KMS-11 (cell line): ENCODE results near the gene ZRANB3.

Experiments
- H2AFZ ChIP-seq: fragments of 200-600 bp; sonication (generic); 2 replicates; pipeline ENCODE4 v1.6.1; 2016; ENCODE audit warnings: antibody characterized with exemption, mixed run types, low read depth
- H3K27ac ChIP-seq: fragments of 200-600 bp; sonication (generic); 2 replicates; pipeline ENCODE4 v1.6.1; 2016; ENCODE audit warnings: mild to moderate bottlenecking, mixed run types
- H3K27me3 ChIP-seq: fragments of 200-600 bp; sonication (generic); 2 replicates; pipeline ENCODE4 v1.6.1; 2017; ENCODE audit warnings: mild to moderate bottlenecking, low read depth, mixed run types, moderate library complexity; ENCODE audit not compliant: insufficient read depth
- H3K36me3 ChIP-seq: fragments of 200-600 bp; sonication (generic); 2 replicates; pipeline ENCODE4 v1.6.1; 2017; ENCODE audit warnings: mild to moderate bottlenecking, mixed run types; ENCODE audit not compliant: insufficient read depth
- H3K4me1 ChIP-seq: fragments of 200-600 bp; sonication (generic); 2 replicates; pipeline ENCODE4 v1.6.1; 2016; ENCODE audit warnings: mild to moderate bottlenecking, low read depth, mixed run types; ENCODE audit not compliant: poor library complexity, severe bottlenecking
- H3K4me2 ChIP-seq: fragments of 200-600 bp; sonication (generic); 2 replicates; pipeline ENCODE4 v1.7.0; 2016; ENCODE audit warnings: mild to moderate bottlenecking, mixed run types
- H3K4me3 ChIP-seq: fragments of 200-600 bp; sonication (generic); IDR thresholded peaks from 2 replicates; pipeline ENCODE4 v1.6.1; 2017; ENCODE audit warnings: low read depth, low read length, mixed read lengths; ENCODE audit not compliant: insufficient read depth
- H3K79me2 ChIP-seq: fragments of 200-600 bp; sonication (generic); 2 replicates; pipeline ENCODE4 v1.6.1; 2016; ENCODE audit warnings: low read depth, mixed run types; ENCODE audit not compliant: insufficient read depth
- H3K9ac ChIP-seq: fragments of 200-600 bp; sonication (generic); 2 replicates; pipeline ENCODE4 v1.6.1; 2016; ENCODE audit warnings: mild to moderate bottlenecking, mixed run types
- H4K20me1 ChIP-seq: fragments of 200-600 bp; sonication (generic); 2 replicates; pipeline ENCODE4 v1.6.1; 2016; ENCODE audit warnings: mild to moderate bottlenecking, mixed run types; ENCODE audit not compliant: insufficient read depth
- CTCF ChIP-seq: fragments of 200-600 bp; sonication (generic); conservative IDR thresholded peaks from 2 replicates; pipeline ENCODE4 v1.6.1; 2017; ENCODE audit warnings: low read depth, mild to moderate bottlenecking, antibody characterized with exemption, low read length, moderate library complexity, mixed read lengths

The ZRANB3 gene

GRCh38 chr2:135252805-135253458 is 278.1 kb downstream of the ZRANB3 start:
- Histone ChIP-seq H3K36me3 (no peaks in the 10 kb centered on the region), H4K20me1 (no peaks in the 10 kb centered on the region), H2AFZ (no peak overlapping the region), H3K4me3 (no peak overlapping the region), H3K4me1 (no peaks in the 10 kb centered on the region), H3K27me3 (no peaks in the 10 kb centered on the region), H3K79me2 (no peaks in the 10 kb centered on the region), H3K4me2 (no peak overlapping the region), H3K27ac (no peak overlapping the region), H3K9ac (no peak overlapping the region)
- no peak for TF ChIP-seq CTCF

- H3K36me3 ChIP-seq: no peaks in the 10 kb centered on the region
- H3K4me3 ChIP-seq: no peak overlapping the region
- TF ChIP-seq CTCF: no peak
- H3K4me2 ChIP-seq: no peak overlapping the region
- H3K79me2 ChIP-seq: no peaks in the 10 kb centered on the region
- H2AFZ ChIP-seq: no peak overlapping the region
- no peaks in the 10 kb centered on the region for H3K4me1 ChIP-seq
- H3K27ac ChIP-seq: no peak overlapping the region
- H3K27me3 ChIP-seq: no peaks in the 10 kb centered on the region
- no peak overlapping the region for H3K9ac ChIP-seq
- no peaks in the 10 kb centered on the region for H4K20me1 ChIP-seq
Observed at GRCh38 chr2:135248611-135249010, 282.4 kb downstream of the ZRANB3 start.

- no peaks in the 10 kb centered on the region for H4K20me1 ChIP-seq
- no peaks in the 10 kb centered on the region for H3K27me3 ChIP-seq
- TF ChIP-seq CTCF: no peak
- H2AFZ ChIP-seq: no peak overlapping the region
- H3K27ac ChIP-seq: no peak overlapping the region
- H3K9ac ChIP-seq: no peak overlapping the region
- no peaks in the 10 kb centered on the region for H3K79me2 ChIP-seq
- no peaks in the 10 kb centered on the region for H3K36me3 ChIP-seq
- H3K4me3 ChIP-seq: no peak overlapping the region
- no peak overlapping the region for H3K4me2 ChIP-seq
- no peaks in the 10 kb centered on the region for H3K4me1 ChIP-seq
Observed at GRCh38 chr2:135246711-135247270, 284.2 kb downstream of the ZRANB3 start.

GRCh38 chr2:135245071-135245470 is 285.9 kb downstream of the ZRANB3 start:
- H3K36me3 ChIP-seq: no peaks in the 10 kb centered on the region
- no peak overlapping the region for H2AFZ ChIP-seq
- H3K27ac ChIP-seq: no peak overlapping the region
- no peaks in the 10 kb centered on the region for H4K20me1 ChIP-seq
- H3K4me3 ChIP-seq: no peak overlapping the region
- no peak for TF ChIP-seq CTCF
- H3K27me3 ChIP-seq: no peaks in the 10 kb centered on the region
- no peaks in the 10 kb centered on the region for H3K4me1 ChIP-seq
- no peaks in the 10 kb centered on the region for H3K79me2 ChIP-seq
- H3K4me2 ChIP-seq: no peak overlapping the region
- no peak overlapping the region for H3K9ac ChIP-seq
